Bone marrow (tissue), 2 donors: Measurements from ENCODE around the gene SUGT1.
"Not testable (repeated sequence)": the region's sequence is repeated elsewhere in the genome, so short reads cannot be mapped to it uniquely, and the experiment has no call there.

Experiments used
- DNase-seq, 2 donors: peaks; one replicate each; lab custom pipeline; 2025; lab: John Stamatoyannopoulos, UW

The SUGT1 gene

GRCh38 chr13:52669677-52670076 is 17.0 kb downstream of the SUGT1 start:
- DNase-seq = no peak

- no peak for DNase-seq
Observed at GRCh38 chr13:52670726-52671125, 18.1 kb downstream of the SUGT1 start.

GRCh38 chr13:52673465-52673864 is 20.8 kb downstream of the SUGT1 start:
- DNase-seq = no peak

DNA sequence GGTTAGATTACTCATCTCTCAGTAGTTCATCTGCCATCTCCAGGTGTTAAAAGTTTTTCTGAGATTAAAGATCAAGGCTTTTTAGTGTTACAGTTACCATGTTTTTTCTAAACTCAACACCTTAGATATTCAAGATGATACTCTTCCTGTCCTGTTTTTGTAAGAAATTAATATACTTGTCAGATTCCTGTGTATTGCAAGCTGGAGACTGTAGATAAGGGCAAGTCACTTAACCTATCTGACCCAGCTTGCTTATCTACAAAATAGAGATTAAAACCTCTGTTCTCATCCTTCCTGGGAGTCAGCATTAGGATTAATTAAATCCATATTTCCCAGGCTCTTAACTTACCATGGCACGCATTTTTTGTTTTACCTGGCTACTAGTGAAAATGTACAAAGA is 25.2 kb downstream of the SUGT1 start:
- no peak for DNase-seq

GRCh38 chr13:52685806-52686205 is 33.2 kb downstream of the SUGT1 start:
- not testable (repeated sequence) for DNase-seq

- no peak for DNase-seq
Observed at GRCh38 chr13:52686376-52686775, 33.7 kb downstream of the SUGT1 start.

DNA sequence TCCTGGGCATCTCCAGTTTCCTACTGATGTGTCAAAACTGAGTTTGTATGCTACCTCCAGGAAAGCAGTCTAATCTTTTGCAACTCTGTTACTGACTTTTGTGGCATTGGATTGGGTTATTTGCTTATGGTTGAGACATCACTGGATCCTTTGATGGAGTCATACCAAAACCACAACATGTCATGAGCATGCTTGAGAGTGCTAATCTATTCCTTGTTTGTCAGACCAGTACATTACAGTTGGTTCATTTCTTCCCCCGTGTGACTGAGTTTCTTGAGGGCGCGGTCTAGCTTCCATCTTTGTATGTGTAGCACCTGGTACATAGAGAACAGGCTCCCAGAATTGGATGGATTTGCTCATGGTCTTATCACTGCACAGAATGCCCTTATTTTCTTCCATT is 43.2 kb downstream of the SUGT1 start:
- DNase-seq = no peak

DNA sequence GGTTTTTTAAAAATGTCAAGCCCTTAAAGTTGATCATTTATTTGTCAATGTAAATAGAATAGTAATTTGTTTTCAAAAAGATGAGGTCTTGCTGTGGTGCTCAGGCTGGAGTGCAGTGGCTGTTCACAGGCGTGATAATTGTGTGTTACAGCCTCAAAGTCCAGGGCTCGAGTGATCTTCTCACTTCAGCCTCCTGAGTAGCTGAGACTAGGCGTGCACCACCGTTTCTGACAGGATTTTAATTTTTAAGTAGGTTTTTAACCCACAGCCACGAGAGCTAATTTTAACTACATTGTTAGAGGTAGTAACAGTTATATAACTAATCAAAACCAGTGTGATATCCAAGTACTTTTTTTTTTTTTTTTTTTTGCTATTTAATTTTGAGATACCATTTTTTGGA is 43.9 kb downstream of the SUGT1 start:
- DNase-seq = no peak

GRCh38 chr13:52701728-52702465 is 49.3 kb downstream of the SUGT1 start:
- peak in 1 of 2 donors; percentile 6 for DNase-seq

DNA sequence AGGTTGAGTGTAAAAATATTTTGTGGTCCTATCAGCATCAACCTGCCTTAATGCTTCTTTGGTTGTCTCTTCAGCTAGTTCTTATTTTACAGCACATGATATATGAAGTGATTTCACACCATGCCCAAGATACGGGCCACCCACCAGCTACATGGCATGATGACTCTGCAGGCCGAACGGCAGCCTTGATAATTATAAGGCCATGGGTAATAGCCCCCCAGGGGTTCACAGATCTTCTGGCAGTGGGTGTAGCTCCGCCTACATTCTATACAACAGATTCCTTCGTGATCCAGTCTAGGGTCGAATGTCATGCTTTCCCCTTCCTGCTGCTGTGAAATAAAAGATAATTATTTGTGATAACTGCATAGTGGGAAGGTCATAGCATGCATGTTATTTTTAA is 50.8 kb downstream of the SUGT1 start:
- no peak for DNase-seq

DNA sequence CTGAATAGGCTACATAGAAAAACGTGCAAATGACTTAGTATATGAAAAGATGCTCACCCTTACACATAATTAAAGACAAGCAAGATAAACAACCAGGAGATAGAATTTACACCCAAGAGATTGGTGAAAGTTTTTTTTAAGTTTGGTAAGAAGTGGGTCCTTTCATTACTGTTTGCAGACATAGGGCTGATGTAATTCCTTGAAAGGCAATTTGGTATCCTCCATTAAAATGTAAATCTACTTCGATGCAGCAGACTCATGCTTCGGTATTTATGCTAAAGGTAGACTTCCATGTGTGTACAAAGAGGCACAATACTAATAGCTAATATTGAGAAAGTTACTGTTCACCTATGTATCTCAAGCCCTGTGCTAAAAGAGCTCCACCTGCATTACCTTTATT is 53.4 kb downstream of the SUGT1 start:
- no peak for DNase-seq

DNA sequence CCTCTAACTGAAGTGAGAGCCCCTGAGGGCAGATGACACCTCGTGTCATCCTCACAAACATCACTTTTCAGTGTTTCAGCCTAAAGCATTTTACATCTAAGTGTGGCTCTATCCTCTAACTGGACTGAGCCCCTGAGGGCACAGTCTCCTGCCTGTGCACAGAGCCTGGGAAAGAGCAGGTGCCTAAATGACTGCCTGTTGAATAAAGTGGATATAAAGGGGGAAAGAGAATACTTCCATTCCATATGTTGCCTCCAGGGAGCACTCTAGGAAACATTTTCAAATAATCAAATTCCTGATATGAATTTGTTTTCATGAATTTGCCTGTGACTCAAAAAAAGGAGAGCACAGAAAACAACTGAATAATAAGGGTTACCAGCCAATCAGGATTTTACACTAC is 54.7 kb downstream of the SUGT1 start:
- DNase-seq = no peak

DNA sequence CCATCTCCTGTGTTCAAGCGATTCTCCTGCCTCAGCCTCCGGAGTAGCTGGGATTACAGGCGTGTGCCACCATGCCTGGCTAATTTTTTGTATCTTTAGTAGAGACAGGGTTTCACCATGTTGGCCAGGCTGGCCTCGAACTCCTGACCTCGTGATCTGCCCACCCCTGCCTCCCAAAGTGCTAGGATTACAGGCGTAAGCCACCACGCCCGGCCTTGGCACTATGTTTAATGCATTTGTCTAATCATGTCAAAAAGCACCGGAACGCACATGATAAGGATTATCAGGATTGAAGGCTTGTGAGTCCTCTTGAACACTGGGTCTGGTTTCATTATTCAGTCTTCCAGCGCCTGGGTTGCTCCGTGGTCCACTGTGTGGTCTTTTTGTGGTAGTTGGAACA is 55.6 kb downstream of the SUGT1 start:
- not testable (repeated sequence) for DNase-seq

GRCh38 chr13:52711286-52711685 is 58.6 kb downstream of the SUGT1 start:
- DNase-seq = no peak

GRCh38 chr13:52712385-52712784 is 59.7 kb downstream of the SUGT1 start:
- DNase-seq = no peak

DNA sequence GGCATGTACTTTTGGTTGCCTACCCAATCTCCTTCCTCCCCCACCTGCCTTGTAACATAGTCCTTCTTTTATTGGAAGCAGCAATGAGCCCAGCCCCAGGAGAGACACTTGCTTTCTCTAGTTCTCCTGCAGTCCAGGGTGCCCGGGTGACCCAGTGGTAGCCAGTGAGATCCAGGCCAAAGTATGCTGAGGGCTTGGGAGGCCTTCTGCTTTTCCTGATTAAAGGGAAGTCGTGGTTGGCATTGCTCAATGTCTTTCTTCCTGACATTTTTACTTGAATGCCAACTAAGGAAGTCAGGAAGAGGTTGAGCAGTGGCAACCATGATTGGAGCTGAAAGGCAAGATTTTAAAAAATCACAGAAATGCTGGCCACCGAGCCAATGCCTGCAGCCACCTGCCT is 61.3 kb downstream of the SUGT1 start:
- DNase-seq = no peak

DNA sequence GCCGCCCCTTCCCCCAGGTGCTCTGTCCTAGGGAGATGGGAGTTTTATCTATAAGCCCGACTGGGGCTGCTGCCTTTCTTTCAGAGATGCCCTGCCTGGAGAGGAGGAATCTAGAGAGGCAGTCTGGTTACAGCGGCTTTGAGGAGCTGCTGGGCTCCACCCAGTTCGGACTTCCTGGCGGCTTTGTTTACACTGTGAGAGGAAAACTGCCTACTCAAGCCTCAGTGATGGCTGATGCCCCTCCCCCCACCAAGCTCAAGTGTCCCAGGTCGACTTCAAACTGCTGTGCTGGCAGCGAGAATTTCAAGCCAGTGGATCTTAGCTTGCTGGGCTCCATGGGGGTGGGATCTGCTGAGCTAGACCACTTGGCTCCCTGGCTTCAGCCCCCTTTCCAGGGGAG is 68.3 kb downstream of the SUGT1 start:
- DNase-seq = not testable (repeated sequence)

GRCh38 chr13:52721356-52721755 is 68.7 kb downstream of the SUGT1 start:
- not testable (repeated sequence) for DNase-seq

- no peak for DNase-seq
Observed at GRCh38 chr13:52723181-52723580, 70.5 kb downstream of the SUGT1 start.

- DNase-seq = no peak
Observed at GRCh38 chr13:52725302-52725701, 72.7 kb downstream of the SUGT1 start.

- DNase-seq = no peak
Observed at GRCh38 chr13:52726258-52726657, 73.6 kb downstream of the SUGT1 start.

DNA sequence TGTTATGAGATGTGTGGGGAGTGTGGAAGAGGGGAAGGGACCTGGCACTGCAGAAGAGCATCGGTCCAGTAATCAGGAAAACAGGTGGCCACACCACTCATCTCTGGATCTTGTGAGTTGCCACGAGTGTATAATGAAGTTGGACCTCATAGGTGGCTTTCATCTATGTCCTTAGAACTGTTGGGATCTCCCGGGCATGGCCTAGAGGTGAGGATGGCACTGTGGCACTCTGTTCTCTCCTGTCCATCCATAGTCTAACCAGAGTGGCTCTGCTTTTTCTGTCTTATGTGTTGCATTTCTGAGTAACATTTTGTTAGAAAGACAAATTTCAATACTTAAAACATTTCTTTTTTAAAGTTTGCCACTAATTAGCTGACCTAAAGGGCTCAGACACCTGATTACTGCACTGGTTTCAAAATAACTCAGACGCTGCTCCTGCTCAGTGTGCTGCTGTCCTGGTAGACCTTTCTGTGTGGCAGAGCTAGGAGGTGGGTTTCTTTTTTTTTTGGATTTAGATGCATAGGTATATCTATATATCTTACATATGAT is 81.5 kb downstream of the SUGT1 start:
- no peak for DNase-seq

DNA sequence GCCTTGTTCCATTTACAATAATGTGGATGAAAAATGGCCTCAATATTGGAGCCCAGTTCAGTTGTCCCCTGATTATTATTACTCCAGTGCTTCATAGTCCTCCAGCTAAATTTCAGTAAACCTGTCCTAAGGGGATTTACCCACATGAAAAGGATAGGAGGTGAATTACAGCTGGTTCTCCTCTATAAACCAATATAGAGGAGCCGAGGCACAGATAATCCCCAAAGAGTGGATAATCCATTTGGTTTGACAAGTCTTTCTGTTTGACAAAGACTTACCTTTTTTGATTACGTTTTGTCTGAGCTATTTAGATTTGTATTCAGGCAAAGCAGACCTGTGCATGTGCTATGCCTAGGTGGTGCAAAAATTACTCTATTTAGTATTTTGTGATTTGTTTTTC is 84.3 kb downstream of the SUGT1 start:
- DNase-seq = no peak

- no peak for DNase-seq
Observed at GRCh38 chr13:52737451-52737850, 84.8 kb downstream of the SUGT1 start.
